Motor neuron (in vitro differentiated cells): Measurements from ENCODE around the gene HTR1D. TPM values are rescaled to one million over a fixed set of nuclear protein-coding genes. Genes with fewer than 3 reads are reported as not detected.
"Not testable (repeated sequence)": the region's sequence is repeated elsewhere in the genome, so short reads cannot be mapped to it uniquely, and the experiment has no call there.

ENCODE experiments used
- ATAC-seq, 8 experiments: fragments of 200-7000 bp; cut with Tn5 transposase; replicated peaks in 6 of 8; 2 replicates each; pipeline ENCODE4 v1.8.0; 2021; ENCODE audit warnings: mild to moderate bottlenecking in 8 of 8, moderate library complexity in 8 of 8
- H3K27ac ChIP-seq, 2 donors: fragments of 250-450 bp; sonication (Bioruptor Pico); 2 replicates each; pipeline ENCODE4 v1.9.0; 2021; ENCODE audit warnings: antibody characterized with exemption in 2 of 2, mild to moderate bottlenecking in 2 of 2, moderate library complexity in 1 of 2
- H3K4me1 ChIP-seq, 2 donors: fragments of 250-450 bp; sonication (Bioruptor Pico); replicated peaks in 1 of 2; 2 replicates each; pipeline ENCODE4 v1.6.1; 2021; ENCODE audit warnings: antibody characterized with exemption in 2 of 2, mild to moderate bottlenecking in 2 of 2, moderate library complexity in 1 of 2
- H3K4me3 ChIP-seq, 5 donors: fragments of 250-450 bp; sonication (Bioruptor Pico); 2 replicates each; pipeline ENCODE4 v1.9.0; 2021; ENCODE audit warnings: antibody characterized with exemption in 5 of 5, mild to moderate bottlenecking in 5 of 5, moderate library complexity in 4 of 5
- WGBS, 10 experiments: fragments of 450-650 bp; shearing (Covaris generic); methylation state at CpG; one replicate each; pipeline ENCODE4 v1.0.0; 2022; 5-methylcytosine and 5-hydroxymethylcytosine counted together
- in situ Hi-C, 9 experiments: fragments of 400-800 bp; cut with MboI; loops; one replicate each; pipeline ENCODE4 v1.15.0; 2021; ENCODE audit warnings: low sequenced_read_pairs in 9 of 9, low pct_unique_long_range_greater_than_20kb in 2 of 9; ENCODE audit not compliant: unreplicated experiment in 9 of 9
- total RNA-seq, 8 experiments: library from RNA; unstranded; fragments of 300-600 nt; gene quantifications; 2 replicates each; pipeline versions ENCODE4 v1.2.3 to v1.2.4, GENCODE V29; 2022

Gene HTR1D
- total RNA-seq, 8 experiments from 2014 or later: 0.17 to 17.7 (median 8.2) TPM; not detected in 1

- Histone ChIP-seq H3K4me1 (peaks cover 0 to 22% of the 10 kb centered on the region in 2 donors), H3K4me3 (no peak overlapping the region), H3K27ac (no peak overlapping the region)
- in situ Hi-C loops: loop anchor here in 1 of 9 experiments (10.0 kb wide), 1 partner anchor 50 kb away; no protein-coding TSS in a partner anchor
- no peak for ATAC-seq
- 60 to 100% (median 99%) methylated on average over 1 to 4 of the region's 4 CpGs; no CpG with 5 or more reads in 2 of the 10 experiments for WGBS, 10 experiments
Observed at GRCh38 chr1:23214640-23215039, 2.7 kb downstream of the HTR1D start.

DNA sequence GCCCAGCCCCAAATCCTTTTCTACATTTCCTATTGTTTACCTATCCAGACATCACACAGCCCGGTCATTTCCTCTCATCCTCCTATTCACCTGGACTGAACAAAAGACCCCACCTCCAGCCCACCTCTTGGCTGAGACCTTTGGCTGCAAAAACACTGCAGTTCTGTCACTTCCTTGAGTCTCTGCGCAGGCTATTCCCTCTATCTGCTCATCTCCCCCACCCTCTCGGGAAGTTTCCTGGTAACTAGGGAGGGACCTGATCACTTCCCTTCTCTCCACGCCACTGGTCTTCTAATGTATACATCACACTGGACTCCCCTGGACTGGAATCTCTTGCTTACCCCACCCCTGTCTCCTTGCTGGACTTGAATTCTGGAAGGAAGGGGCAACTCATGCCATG lies 5.3 kb downstream of the HTR1D start:
- in situ Hi-C loops: loop anchor here in 1 of 9 experiments (10.0 kb wide), 1 partner anchor 53 kb away; no protein-coding TSS in a partner anchor
- Histone ChIP-seq H3K4me3 (no peak overlapping the region), H3K4me1 (peaks cover 0 to 14% of the 10 kb centered on the region in 2 donors), H3K27ac (no peak overlapping the region)
- no peak for ATAC-seq
- WGBS, 10 experiments: 60 to 93% (median 83%) methylated on average over 1 to 4 of the region's 4 CpGs; no CpG with 5 or more reads in 3 of the 10 experiments

GRCh38 chr1:23210963-23211362 lies 6.3 kb downstream of the HTR1D start:
- no peak for ATAC-seq
- Histone ChIP-seq H3K4me3 (no peak overlapping the region), H3K27ac (no peak overlapping the region), H3K4me1 (peaks cover 0 to 14% of the 10 kb centered on the region in 2 donors)
- in situ Hi-C loops: loop anchor here in 1 of 9 experiments (10.0 kb wide), 1 partner anchor 54 kb away; no protein-coding TSS in a partner anchor
- WGBS, 10 experiments: 60 to 85% (median 78%) methylated on average over 1 to 2 of the region's 2 CpGs; no CpG with 5 or more reads in 6 of the 10 experiments

DNA sequence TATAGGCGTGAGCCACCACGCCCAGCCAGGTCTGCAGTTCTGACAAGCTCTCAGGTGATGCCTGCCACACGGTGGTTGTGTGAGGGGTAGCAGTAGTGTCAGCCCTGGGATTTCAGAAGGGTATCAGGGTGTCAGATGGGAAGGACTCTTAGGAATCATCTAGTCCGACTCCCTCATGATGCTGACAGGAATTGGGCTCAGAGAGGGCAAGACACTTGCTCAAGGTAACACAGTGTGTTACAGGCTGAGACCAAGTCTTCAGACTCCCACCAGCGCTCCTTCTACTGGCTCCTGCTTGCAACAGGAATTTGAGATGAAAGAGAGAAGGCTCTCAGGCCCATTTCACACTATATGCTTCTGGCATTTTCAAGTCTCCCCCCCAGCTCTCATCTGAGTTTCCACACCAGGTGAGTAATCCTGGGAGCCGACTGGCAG lies 6.9 kb downstream of the HTR1D start:
- in situ Hi-C loops: loop anchor here in 1 of 9 experiments (10.0 kb wide), 1 partner anchor 54 kb away; no protein-coding TSS in a partner anchor
- Histone ChIP-seq H3K4me3 (no peak overlapping the region), H3K4me1 (peaks cover 0 to 8% of the 10 kb centered on the region in 2 donors), H3K27ac (no peak overlapping the region)
- 0 to 91% (median 62%) methylated on average over 2 to 6 of the region's 6 CpGs; no CpG with 5 or more reads in 5 of the 10 experiments for WGBS, 10 experiments
- peak in 1 of 8 experiments; percentile 13 for ATAC-seq

- ATAC-seq: no peak
- in situ Hi-C loops: loop anchor here in 1 of 9 experiments (10.0 kb wide), 1 partner anchor 55 kb away; no protein-coding TSS in a partner anchor
- Histone ChIP-seq H3K4me3 (no peak overlapping the region), H3K4me1 (peaks cover 0 to 2% of the 10 kb centered on the region in 2 donors), H3K27ac (no peak overlapping the region)
- WGBS, 10 experiments: 20 to 100% (median 97%) methylated on average over 1 to 4 of the region's 4 CpGs; no CpG with 5 or more reads in 2 of the 10 experiments
Observed at GRCh38 chr1:23209770-23210169, 7.5 kb downstream of the HTR1D start.

DNA sequence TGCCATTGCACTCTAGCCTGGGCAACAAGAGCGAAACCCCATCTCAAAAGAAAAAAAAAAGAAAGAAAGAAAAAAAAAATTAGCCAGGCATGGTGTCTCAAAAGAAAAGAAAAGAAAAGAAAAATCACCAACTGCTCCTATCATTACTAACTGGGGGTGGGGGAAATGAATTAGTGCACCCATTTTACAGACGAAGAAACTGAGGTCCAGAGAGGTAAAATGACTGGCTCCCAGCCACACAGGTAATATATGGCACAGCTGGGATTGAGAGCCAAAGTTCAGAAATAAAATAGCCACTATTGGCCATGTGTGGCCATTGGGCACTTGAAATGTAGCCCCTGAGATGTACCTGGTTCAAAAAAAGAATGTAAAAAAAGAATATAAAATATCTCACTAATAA lies 8.8 kb downstream of the HTR1D start:
- no peak for ATAC-seq
- Histone ChIP-seq H3K4me1 (no peaks in the 10 kb centered on the region), H3K4me3 (no peak overlapping the region), H3K27ac (no peak overlapping the region)
- 0 to 100% (median 71%) methylated on average over 1 to 2 of the region's 2 CpGs; no CpG with 5 or more reads in 1 of the 10 experiments for WGBS, 10 experiments
- in situ Hi-C loops: no loop called here

- WGBS, 10 experiments: 74 to 100% (median 93%) methylated on average over 2 to 8 of the region's 8 CpGs; no CpG with 5 or more reads in 3 of the 10 experiments
- H3K27ac ChIP-seq, in situ Hi-C loops, H3K4me3 ChIP-seq, H3K4me1 ChIP-seq, ATAC-seq: not testable (repeated sequence)
Observed at GRCh38 chr1:23207733-23208132, 9.6 kb downstream of the HTR1D start.

DNA sequence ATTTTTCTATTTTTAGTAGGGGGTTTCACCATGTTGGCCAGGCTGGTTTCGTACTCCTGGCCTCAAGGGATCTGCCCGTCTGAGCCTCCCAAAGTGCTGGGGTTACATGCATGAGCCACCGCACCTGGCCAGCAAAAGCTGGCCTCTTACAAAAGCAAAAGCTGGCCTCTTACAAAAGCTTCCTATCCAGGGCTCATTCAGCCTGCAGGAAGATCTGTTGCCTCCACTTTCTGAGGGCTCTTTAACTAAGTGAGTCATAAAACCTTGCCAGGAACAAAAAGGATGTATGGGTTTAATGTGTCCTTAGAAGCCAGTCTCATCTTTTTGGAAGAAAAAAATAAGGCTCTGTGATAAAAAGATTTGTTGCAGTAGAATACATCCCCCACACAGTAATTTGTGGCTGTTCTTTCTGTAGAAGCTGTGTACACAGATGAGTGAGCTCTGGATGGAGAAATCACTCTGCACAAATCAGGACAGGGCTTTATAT lies 15.0 kb downstream of the HTR1D start:
- in situ Hi-C loops: no loop called here
- 14 to 100% (median 74%) methylated on average over 1 to 3 of the region's 3 CpGs; no CpG with 5 or more reads in 4 of the 10 experiments for WGBS, 10 experiments
- no peaks in the 10 kb centered on the region for H3K4me1 ChIP-seq
- H3K4me3 ChIP-seq: no peak overlapping the region
- ATAC-seq: peak in 1 of 8 experiments; percentile 34
- no peak overlapping the region for H3K27ac ChIP-seq

DNA sequence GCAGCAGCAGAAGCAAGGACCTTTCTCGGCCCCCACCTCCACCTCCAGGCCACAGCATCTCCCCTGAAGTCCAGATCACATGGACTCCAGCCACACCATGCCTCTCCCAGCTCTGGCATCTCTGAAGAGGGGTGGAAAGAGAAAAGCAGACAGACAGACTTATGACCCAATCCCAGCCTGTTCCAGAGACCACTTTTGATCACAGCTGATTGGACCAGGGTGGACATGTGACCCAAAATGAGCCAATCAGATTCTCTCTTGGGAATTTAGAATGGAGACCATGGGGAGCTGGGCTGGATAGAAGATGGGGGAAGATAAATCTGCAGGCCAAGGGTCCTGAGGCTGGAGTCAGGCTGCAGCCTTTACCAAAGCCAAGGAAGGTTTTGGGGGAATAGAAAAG lies 16.4 kb downstream of the HTR1D start:
- in situ Hi-C loops: no loop called here
- ATAC-seq: no peak
- no peak overlapping the region for H3K4me3 ChIP-seq
- H3K27ac ChIP-seq: no peak overlapping the region
- 100% methylated on average over 1 of the region's 1 CpG; no CpG with 5 or more reads in 9 of the 10 experiments for WGBS, 10 experiments
- no peaks in the 10 kb centered on the region for H3K4me1 ChIP-seq

- peak in 2 of 8 experiments; percentile 23 to 37 for ATAC-seq
- WGBS, 10 experiments: 4 to 100% (median 80%) methylated on average over 2 to 4 of the region's 4 CpGs; no CpG with 5 or more reads in 1 of the 10 experiments
- H3K4me1 ChIP-seq: no peaks in the 10 kb centered on the region
- no peak overlapping the region for H3K4me3 ChIP-seq
- H3K27ac ChIP-seq: no peak overlapping the region
- in situ Hi-C loops: loop anchor here in 5 of 9 experiments (25.0 kb wide), 3 partner anchors 111 to 536 kb away; partner anchors contain the start of gene C1QB (in 3 of the 5)
Observed at GRCh38 chr1:23198373-23198772, 18.9 kb downstream of the HTR1D start.

DNA sequence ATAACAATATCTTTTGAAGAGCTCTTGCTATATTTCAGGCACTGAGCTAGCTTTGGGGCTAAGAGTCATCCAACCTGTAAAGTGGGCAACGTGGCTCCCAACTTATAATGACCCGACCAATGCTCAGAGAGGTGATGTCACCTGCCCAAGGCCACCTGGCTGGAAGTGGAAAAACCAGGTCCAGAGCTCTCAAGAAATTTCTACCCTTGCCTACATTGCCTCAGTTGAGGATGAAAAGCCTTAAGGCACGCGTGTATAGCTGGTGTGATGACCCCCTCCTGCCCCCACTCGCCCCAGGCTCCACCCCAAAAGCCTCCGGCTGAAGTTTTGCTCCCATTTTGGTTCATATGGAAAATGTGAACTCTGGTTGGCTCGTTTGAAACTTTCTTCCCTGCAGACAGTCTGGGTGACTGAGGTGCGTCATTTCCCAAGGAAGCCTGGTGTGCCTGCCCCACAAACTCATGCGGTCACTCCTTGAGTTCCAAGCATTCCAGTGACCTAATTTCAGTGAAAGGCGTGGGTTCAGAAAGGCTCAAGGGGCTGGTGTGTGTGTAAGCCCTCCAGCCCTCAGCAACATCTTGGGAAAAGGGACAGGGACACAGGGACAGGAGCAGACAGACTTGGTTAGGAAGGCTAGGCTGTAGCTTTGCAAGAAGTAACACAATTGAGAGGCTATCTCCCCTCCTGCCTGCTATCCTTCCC lies 20.5 kb downstream of the HTR1D start:
- WGBS, 10 experiments: 17 to 92% (median 82%) methylated on average over 1 to 6 of the region's 10 CpGs; no CpG with 5 or more reads in 1 of the 10 experiments
- peak in 3 of 8 experiments; percentile 21 to 84 (median 78) for ATAC-seq
- in situ Hi-C loops: loop anchor here in 5 of 9 experiments (25.0 kb wide), 3 partner anchors 109 to 534 kb away; partner anchors contain the start of gene C1QB (in 3 of the 5)

GRCh38 chr1:23194119-23194984 lies 22.9 kb downstream of the HTR1D start:
- in situ Hi-C loops: loop anchor here in 5 of 9 experiments (25.0 kb wide), 3 partner anchors 107 to 532 kb away; partner anchors contain the start of gene C1QB (in 3 of the 5)
- ATAC-seq: peak in 4 of 8 experiments; percentile 17 to 69 (median 51)
- no peak overlapping the region for H3K27ac ChIP-seq

More for the DNA sequence above, 20.5 kb downstream of the HTR1D start:
- H3K4me1 ChIP-seq: no peaks in the 10 kb centered on the region
- no peak overlapping the region for H3K27ac ChIP-seq
- no peak overlapping the region for H3K4me3 ChIP-seq

More at GRCh38 chr1:23194119-23194984, 22.9 kb downstream of the HTR1D start:
- 0 to 86% (median 80%) methylated on average over 1 to 11 of the region's 11 CpGs for WGBS, 10 experiments
- no peak overlapping the region for H3K4me3 ChIP-seq
- H3K4me1 ChIP-seq: no peaks in the 10 kb centered on the region
